Measurements from ENCODE around the gene TNPO3.
"Not testable (repeated sequence)": the region's sequence is repeated elsewhere in the genome, so short reads cannot be mapped to it uniquely, and the experiment has no call there.

TNPO3 gene

DNA sequence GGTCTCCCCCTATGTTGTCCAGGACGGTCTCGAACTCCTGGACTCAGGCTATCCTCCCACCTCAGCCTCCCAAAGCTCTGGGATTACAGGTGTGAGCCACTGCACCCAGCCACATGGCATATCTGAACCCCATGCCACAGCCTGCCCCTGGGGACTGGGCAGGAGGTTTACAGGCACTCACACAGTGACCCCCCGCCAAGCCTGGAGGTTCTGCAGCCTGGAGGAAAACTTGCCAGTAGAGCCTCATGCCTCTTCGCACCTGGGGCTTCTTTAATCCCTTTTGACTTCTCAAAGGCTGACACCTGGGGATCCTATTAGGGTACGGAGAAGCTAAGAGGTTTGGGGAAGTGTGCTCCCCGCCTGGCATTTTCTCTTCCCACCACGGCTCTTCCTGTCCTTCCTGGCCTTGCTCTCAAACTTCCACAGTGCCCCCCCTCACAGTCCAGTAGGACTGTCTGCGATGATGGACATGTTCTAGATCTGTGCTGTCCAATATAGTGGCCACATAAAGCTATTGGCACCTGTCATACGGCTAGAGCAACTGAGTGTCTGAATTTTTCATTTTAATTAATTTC, 133.0 kb downstream of the TNPO3 start:
- no peak for DNase-seq (ENCODE audit: low spot score)

DNA sequence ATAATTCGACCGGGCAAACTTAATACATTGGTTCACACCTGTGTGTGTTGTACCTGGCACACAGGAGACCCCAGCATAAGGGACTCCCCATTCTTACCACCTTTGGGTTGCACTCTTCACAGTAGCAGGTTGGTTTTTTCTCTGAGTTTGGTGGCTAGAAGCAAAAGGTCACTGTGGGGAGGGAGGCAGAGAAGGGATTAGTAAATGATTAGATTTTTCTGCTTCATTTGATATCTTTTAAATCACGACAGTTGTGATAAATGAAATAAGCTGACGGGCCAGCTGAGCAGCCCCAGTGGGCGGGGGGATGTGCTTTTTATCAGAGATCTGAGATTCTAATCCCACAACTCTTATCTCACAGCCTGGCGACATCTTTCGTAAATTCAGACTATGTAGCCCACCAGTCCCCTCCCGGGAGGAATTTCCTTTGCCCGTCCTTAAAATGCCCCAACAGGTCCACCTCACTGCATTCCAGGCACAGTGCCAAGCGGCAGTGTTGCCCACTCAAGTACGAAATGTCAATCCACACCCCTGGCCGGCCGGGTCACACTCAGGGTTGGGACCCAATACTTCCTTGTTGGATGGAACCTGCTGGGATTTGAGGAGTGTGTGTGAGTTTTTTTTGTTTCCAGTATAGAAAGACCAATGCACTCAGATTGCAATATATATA, 133.9 kb downstream of the TNPO3 start:
- no peak for DNase-seq (ENCODE audit: low spot score)

DNA sequence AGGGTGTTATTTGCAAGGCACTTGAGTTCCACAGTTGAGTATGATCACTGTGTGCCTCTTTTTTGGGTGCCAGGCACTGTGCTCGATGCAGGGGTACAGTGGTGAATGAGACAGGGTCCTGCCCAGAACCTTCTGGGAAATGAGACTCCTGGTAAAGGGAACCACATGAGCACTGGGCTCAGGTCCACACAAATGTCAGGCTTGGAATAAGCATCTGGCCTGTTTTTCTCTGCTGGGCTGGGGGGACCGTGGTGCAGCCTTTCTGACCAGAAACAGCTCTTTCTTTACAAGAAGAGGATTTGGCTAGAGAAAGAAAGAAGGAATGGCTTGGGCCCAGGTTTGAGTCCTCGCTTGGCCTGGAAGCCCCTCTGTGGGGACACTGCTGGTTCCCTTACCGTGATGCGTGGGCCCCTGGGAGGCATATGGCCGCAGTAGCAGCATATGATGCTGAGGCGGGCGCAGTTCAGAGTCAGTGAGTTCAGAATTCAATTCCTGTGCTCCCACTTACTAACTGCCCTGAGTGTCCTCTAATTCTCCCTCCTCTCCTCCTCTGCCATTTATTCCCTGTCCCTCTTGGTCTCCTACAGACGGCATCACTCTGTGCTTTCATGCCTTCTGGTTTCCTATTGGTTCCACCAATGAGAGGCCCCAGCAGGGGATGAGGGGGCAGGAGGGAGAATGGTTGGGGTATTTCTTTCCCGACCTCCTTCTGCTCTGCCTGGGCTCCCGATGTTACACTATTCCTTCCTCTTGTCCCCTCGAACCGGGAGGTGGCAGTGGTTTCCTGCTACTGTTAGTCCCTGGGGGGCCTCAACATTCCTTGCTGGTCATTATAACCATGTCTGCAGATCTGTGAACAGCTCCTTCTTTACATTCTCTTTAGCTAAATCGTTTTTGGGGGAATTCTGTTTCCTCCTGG, 134.8 kb downstream of the TNPO3 start:
- no peak for DNase-seq (ENCODE audit: low spot score)

DNA sequence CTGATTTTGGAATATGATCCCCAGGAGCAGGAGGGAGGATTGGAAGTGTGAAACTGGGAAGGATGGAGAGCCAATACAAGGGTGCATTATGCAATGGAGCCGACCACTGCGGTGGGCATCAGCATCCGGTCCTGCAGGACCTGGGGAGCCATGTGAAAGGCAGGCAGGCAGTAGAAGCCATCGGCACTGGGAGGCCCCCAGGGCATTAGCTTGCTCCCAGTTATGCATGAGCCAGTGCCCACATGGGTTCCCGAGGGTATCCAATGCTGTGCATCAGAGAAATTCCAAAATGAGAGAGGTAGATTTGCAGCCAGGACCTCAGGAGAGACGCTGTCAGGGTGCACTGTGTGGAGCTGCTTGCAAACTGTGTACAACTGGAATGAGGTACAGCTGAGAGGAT, 135.7 kb downstream of the TNPO3 start:
- no peak for DNase-seq (ENCODE audit: low spot score)

DNA sequence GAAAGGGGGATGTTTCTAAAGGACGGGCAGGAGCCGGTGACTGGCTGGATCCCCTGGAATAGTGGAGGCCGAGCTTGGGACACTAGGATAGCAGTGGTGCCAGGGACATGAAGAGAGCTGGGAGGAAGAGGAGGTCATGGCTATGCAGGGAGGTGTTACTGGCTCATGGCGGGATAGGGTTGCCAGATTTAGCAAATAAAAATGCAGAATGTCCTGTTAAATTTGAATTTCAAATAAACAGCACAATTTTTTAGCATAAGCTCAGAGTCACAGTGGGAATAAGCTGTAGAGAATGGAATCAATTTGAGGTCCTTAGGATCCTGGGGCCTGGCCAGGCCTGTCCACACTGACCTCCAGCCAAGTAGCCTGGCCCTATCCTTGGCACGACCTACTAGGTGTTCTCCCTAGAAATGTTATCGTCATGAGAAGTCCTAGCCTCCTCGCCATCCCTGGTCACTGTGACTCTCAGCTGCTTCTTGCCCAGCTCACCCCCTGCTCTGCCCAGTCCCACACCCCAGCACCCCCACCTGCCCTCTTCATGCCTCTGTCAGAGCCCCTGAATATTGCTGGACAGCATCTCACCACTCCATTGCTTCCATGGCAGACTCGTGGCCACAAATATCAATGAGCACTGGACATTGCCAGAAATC, 136.8 kb downstream of the TNPO3 start:
- DNase-seq (ENCODE audit: low spot score) = no peak

DNA sequence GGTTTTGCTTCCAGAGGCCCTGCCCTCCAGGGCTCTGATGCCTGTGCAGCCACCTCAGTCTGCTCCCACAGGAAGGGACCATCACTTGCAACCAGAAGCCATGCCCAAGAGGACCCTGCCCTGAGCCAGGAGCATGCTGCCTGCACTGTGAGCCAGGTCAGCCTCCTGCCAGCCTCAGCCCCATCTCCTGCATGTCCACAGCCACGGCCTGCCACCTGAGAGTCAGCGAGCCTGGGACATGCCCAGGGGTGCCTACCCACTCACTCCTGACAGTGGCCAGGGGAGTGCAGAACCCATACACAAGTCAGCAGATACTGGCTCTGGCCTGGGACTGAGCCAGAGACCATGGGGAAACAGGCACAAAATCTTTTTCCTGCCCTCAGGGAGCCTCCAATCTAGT, 137.8 kb downstream of the TNPO3 start:
- no peak for DNase-seq (ENCODE audit: low spot score)

DNA sequence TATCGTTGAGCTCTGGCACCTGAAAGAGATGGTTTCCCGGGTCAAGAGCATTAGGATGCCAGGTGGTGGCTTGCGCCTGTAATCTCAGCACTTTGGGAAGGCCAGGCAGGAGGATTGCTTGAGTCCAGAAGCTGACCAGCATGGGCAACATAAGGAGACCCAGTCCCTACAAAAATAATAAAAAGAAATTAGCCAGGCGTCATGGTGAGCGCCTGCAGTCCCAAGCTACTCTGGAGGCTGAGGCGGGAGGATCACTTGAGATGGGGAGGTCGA, 138.3 kb downstream of the TNPO3 start:
- no peak for DNase-seq (ENCODE audit: low spot score)

DNA sequence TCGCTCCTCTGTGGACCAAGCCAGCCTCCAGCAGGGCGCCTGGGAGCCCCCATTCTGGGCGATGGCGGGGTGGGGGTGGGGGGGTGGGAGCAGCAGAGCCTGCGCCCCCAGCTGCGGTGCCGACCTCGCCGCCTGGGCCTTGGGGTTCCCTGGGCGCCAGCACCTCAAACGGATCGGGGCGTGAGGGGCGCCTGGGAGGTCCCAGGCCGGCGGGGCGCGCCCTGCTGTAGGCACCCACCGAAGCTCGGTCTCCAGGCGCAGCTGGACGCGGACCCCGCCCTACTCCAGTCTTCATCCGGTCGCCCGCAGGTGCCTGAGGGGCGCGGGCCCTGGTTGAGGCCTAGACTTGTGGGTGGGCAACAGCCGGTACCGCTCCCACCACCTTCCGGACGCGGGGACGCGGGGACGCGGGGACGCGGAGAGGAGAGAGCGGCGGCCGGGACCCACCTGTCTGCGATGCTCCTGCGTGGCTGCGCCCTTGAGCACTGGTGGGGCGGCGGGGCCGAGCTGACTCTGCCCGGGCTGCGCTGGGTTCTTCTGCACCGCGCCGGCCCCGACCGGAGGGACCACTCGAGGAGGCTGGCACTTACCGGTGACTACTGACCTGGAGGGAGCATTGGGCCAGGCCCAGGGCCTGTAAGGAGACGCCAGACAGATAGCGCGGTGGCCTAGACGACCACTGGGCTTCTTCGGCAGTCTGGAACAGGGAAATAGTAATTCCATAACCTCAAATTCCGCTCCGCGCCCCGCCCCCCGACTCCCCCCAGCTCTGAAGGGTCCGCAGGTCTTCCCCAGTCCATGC, 138.9 kb downstream of the TNPO3 start:
- no peak for DNase-seq (ENCODE audit: low spot score)

DNA sequence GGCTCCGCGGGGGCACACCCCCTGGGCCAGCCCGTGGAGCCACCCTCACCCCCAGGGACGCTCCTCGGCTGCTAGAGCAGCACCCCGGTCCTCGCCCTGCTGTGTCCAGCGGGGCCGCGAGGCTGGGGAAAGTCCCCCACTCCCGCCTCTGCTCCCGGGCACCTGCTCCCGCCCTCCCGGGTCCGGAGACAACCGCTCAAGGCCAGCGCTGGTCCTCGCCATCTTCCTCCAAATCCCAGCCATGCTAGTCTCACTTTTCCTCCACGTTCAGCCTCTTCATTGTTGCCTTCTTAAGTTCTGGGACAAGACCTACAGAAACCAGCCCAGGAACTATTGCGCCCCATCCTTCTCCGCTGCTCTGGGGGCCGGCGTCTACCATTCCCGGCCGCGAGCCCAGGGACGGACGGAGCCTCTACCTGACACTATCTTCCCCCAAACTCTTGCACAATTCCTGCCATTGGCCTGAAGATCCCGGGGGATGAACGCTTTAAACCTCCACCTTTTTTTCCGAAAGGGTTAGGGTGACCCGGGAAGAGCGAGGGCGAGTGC, 139.6 kb downstream of the TNPO3 start:
- no peak for DNase-seq (ENCODE audit: low spot score)

DNA sequence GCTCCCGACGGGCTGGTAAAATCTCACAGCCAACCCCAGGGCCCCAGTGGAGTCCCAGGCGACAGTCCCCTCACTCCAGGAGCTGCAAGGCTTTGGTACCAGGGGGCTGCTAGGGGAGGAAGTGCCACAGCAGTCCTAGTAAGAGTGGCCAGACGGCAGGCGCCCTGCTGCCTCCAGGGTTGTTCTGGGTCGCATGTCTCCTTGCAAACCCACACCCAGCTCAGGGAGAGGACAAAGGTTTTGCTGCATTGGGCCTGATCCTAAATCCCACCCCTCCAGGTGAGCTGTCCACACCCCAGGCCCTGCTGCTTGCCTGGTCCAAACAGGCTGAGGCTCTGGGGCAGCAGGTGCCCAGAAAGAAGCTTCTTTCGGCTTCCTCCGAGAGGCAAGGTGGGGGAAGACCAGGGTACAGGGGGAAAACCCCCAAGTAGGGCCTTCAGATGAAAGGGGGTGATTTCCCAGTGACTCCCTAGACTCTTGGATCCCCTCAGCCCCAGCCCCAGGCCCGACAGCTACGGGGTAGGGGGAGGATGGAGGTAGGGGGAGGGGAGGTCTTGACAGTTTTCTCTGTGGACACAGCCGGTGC, 140.3 kb downstream of the TNPO3 start:
- DNase-seq (ENCODE audit: low spot score) = no peak

DNA sequence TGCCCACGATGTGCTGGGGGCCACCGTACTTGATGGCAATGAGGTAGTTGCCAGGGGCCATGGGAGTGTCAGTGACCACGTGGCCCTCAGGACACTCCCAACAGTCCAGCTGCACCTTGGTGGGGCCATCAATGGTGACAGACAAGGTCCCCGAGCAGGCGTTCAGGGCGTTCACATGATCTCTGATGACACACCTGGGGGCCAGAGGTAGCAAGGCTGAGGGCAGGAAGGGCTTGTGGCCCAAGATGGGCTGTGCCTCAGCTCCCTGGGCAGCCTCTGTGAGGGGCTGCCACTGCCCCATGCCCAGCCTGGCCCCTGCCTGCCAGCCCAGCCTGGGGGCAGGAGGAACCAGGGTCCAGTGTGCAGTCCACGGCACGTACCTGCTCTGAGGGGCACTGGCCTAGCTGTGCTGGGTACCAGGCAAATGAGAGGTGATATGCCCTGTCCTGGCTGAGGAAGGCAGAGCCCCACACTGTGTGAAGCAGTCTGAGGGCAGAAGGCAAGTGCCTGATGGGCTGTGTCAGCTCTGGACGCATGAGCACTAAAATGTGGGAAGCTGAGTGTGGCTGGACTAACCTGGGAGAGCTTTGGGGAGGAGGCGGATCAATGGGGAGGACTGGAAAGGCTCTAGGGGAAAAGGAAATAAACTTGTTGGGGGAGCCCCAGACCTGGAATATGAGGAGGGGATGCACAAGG, 140.9 kb downstream of the TNPO3 start:
- no peak for DNase-seq (ENCODE audit: low spot score)

DNA sequence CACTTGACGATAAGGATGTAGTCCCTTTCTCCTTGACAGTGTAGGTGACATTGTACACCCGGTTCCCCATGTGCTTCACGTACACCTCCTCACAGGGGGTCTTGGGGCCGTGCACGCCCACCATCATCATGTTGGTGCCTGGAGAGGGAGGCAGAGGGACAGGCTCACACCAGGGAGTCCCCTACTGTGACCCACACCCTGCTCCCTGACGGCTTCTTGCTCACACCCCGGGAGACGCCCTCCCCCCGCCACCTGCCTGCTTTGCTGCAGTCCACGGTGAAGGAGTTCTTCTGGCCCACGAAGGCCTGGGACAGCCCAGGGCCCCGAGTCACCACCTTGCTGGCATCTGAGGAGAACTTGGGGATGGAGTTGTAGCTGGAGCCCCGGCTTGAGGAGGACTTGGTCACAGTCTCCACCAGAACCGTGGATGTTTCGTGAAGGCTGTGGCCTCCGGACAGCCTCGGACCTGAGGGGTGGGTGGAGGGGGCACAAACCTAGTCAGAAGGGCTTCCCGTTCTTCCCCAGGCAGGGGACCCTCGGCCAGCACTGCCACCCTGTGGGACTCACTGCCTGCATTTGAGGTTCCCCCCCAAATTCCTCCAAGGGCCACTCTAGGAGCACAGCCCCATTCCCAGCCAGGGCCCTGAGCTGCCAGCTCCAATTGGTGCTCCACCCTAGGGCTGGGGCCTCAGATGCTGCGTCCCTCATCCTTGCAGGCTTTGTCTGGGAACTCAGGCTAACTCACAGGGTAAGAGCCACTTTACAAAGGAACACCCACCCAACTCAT, 142.0 kb downstream of the TNPO3 start:
- DNase-seq (ENCODE audit: low spot score) = not testable (repeated sequence)

DNA sequence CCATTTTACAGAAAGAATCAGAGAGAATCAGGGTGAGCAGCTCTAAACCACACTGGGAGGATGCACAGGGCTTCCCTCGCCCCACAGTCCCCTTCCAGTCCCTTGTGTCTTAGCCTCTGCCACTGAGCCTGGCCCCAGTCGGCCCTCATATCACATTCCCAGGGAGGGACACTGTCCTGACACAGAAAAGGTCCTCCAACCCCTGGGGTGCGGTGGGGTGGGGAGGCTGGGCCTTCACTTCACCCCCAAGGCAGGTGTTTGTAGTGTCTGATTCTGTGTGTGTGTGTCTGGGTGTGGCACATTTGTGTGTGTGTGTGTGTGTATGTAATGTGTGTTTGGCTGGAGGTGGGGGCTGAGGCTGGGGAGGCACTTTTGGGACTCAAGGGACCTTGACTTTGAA, 142.6 kb downstream of the TNPO3 start:
- no peak for DNase-seq (ENCODE audit: low spot score)

DNA sequence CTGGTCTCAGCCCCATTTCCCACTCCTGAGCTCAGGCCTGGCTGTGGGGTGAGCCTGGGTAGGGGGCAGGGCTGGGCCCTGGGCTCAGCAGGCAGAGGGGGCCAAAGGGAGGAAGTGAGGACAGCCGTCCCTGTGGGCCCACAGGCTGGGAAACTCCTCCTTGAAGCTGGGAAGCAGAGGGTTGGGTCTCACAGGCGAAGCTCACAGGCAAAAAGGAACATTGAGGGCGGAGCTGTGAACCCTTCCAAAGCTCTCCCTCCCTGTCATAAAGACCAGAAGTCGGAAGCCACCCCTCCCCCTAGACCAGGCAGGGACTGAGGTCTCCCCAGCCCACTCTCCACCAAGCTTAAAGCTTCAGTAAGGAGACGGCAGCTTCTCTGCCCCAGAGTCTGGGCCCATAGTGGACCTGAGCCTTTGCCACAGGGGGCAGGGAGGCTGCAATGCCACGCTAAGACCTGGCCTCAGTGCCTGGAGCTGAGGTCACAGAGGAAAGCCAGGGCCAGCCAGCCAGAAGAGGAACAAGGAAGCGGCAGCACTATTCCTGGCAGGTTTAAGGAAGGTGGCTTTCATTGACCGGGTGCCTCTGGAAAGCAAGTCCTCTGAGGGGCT, 143.4 kb downstream of the TNPO3 start:
- no peak for DNase-seq (ENCODE audit: low spot score)

DNA sequence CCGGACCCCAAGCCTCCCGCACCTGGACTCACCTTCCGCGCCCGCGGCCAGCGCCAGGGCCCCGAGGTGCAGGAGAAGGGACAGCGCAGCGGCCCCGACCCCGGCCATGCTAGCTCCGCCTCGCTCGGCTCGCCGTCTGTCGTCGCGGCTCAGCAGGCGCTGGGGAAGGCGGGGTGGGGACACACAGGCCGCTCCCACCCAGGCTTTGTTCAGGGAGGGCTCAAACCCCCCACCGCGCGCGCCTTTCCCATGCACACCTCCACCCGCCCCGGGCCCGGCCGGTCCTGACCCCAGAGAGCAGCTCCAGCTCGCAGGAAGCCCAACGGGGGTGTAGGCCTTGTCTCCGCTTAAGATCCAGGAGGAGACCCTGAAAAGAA, 144.4 kb downstream of the TNPO3 start, which contains the start of gene KCP:
TSS of gene KCP (minus strand) at position 141 of the 377 bp plus-strand sequence. CDS start at position 108, 33 bp downstream.
- no peak for DNase-seq (ENCODE audit: low spot score)

DNA sequence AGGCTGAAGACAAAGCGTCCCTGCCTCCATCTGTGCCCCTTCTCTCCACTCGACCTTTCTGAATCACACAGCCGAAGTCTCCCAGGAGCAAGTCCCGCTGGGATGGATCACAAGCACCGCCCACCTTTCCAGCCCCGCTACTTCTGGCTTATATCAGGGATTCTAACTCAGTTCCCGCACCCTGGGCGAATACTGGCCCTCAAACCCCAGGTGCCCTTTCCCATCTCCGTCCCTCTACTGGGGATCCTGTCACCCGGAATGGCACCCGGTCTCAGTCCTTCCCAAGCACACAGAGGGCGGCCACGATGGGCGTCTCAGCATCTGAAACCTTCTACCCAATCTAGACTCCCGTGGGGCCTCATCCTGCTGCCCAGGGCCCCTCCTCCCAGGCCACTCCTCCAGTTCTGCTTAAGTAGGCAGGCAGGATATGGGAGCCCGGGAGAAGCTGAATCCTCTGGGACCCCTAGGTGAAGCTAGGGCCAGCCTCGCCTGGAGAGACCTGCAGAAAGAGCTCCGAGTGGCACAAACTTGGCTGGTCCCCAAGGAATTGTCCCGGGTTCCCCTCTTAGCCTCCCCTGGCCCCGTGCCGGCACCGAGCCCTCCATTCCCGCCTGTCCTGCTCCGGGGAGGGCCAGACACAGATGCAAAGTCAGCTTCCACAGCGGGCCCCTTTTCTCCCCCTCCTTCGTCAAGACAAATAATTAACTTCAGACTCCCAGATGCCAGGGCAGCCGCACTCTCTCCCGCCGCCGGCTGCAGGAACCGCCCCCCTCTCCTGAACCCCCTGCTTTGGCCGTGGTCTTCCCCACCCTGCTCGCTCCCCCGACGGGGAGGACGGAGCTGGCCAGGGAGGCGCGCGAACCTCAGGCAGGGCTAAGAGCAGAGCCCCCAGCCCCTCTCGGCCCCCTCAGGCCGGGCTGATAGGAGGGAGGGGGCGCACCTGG, 145.0 kb downstream of the TNPO3 start:
- no peak for DNase-seq (ENCODE audit: low spot score)

DNA sequence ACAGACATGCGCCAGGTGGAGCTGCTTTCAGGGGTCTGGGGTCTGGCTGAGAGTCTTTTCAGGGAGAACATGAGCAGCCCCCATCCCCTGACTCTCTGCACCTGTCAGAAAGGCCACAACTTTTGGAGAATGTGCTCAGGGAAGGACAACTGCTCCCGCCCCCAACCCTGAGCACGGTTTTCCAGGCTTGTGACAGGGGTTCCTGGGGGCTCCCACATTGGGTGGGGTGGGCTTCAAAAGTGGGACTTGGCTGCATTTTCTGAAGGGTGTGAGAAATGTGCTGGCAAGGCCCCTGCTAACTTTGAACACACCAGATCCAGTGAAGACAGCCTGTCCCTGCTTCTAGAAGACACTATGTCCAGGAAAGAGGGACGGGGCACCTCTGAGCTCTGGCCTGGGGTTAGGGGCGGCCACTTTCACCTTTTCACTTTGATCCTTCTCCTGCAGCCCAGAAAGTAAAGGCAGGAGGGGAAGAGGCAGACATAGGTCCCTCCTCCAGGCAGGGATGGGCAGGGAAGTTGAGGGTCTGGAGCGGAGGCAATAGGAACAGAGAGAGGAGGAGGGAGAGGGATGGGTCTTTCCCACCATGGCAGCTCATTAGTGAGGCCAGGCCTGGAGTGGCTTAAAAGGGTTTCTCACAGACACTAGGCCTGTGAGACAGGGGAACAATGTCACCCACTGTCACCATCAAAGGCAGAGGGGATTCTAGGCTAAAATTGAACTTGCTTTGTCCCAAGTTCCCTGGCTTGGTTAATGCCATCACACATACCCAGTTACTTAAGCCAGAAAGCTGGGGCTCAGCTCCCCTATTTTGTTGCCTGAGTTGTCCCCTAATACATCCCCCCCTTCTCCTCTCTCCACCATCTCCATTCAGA, 145.9 kb downstream of the TNPO3 start:
- no peak for DNase-seq (ENCODE audit: low spot score)

Measured in LoVo (cell line).